GM12878 (cell line): ENCODE results near the gene HSD3B2. TPM values are rescaled to one million over a fixed set of nuclear protein-coding genes. Genes with fewer than 3 reads are reported as not detected.

ENCODE experiments used
- BCL11A ChIP-seq: IDR thresholded peaks from 2 replicates; pipeline ENCODE4 v1.6.1; 2011; ENCODE audit warnings: low read depth, low read length
- BHLHE40 ChIP-seq, 2 experiments: fragments of 450-650 bp in 1 of 2; IDR thresholded peaks; 2 replicates each; pipeline ENCODE4 v1.6.1; 2011 to 2017; ENCODE audit warnings: low read depth in 2 of 2, borderline replicate concordance in 1 of 2, improper control_type of control experiment in 1 of 2, low read length in 1 of 2, mild to moderate bottlenecking in 1 of 2
- BMI1 ChIP-seq: fragments of 450-650 bp; IDR thresholded peaks from 2 replicates; pipeline ENCODE4 v1.6.1; 2016; ENCODE audit warnings: mild to moderate bottlenecking, moderate library complexity, borderline replicate concordance
- CEBPB ChIP-seq, 2 experiments: fragments of 150-350 bp in 1 of 2; IDR thresholded peaks; 2 replicates each; pipeline ENCODE4 v1.6.1; 2012 to 2014; ENCODE audit warnings: low read depth in 2 of 2, low read length in 2 of 2, borderline replicate concordance in 1 of 2, inconsistent platforms in 1 of 2
- HDAC2 ChIP-seq: fragments of 200-600 bp; sonication (generic); IDR thresholded peaks from 2 replicates; pipeline ENCODE4 v1.6.1; 2017
- KDM1A ChIP-seq: fragments of 200-600 bp; sonication (generic); IDR thresholded peaks from 2 replicates; pipeline ENCODE4 v1.6.1; 2016; ENCODE audit warnings: borderline replicate concordance
- KLF5 ChIP-seq: fragments of 450-650 bp; IDR thresholded peaks from 2 replicates; pipeline ENCODE4 v1.6.1; 2014; ENCODE audit warnings: mild to moderate bottlenecking; ENCODE audit not compliant: partially characterized antibody
- MEF2A ChIP-seq: IDR thresholded peaks from 2 replicates; pipeline ENCODE4 v1.6.1; 2011; ENCODE audit warnings: low read depth, mild to moderate bottlenecking, low read length, moderate library complexity; ENCODE audit not compliant: insufficient read depth
- NFYA ChIP-seq: IDR thresholded peaks from 2 replicates; pipeline ENCODE4 v1.6.1; 2011; ENCODE audit warnings: low read depth, mild to moderate bottlenecking, low read length, improper control_type of control experiment, borderline replicate concordance
- NR2C2 ChIP-seq: IDR thresholded peaks from 2 replicates; pipeline ENCODE4 v1.6.1; 2011; ENCODE audit warnings: borderline replicate concordance, low read depth; ENCODE audit not compliant: control insufficient read depth, insufficient read length
- PAX8 ChIP-seq: fragments of 450-650 bp; IDR thresholded peaks from 2 replicates; pipeline ENCODE4 v1.6.1; 2017; ENCODE audit warnings: mild to moderate bottlenecking, moderate library complexity
- SP1 ChIP-seq: IDR thresholded peaks from one replicate; pipeline ENCODE4 v1.6.1; 2011; ENCODE audit warnings: low read depth, low read length
- SPI1 ChIP-seq: IDR thresholded peaks from 2 replicates; pipeline ENCODE4 v1.6.1; 2011; ENCODE audit warnings: low read depth, mild to moderate bottlenecking, low read length, moderate library complexity, borderline replicate concordance; ENCODE audit not compliant: insufficient read depth
- SUZ12 ChIP-seq: fragments of 200-600 bp; sonication (generic); IDR thresholded peaks from one replicate; pipeline ENCODE4 v1.6.1; 2018; ENCODE audit warnings: antibody characterized with exemption, mild to moderate bottlenecking; ENCODE audit not compliant: unreplicated experiment
- ZNF384 ChIP-seq: IDR thresholded peaks from 2 replicates; pipeline ENCODE4 v1.6.1; 2012; ENCODE audit warnings: low read depth, mild to moderate bottlenecking, low read length, improper control_type of control experiment, borderline replicate concordance
- polyA plus RNA-seq, 11 experiments: library from polyadenylated mRNA; depleted of rRNA in 4 of 11; unstranded in 6 of 11; stranded (reverse) in 5 of 11; fragments of >200 nt; fragmentation: Nextera tagmentation in 4 of 11; fragmentation: Illumina TruSeq in 1 of 11; extraction: Ambion mirVana in 4 of 11; extraction: Trizol in 1 of 11; gene quantifications; 1 replicate in 1 of 11; 2 replicates in 10 of 11; pipeline versions ENCODE4 v1.2.1 to v1.2.3, GENCODE V29; 2011 to 2016; ENCODE audit warnings: inconsistent platforms in 2 of 11, missing spikeins in 2 of 11, low read depth in 1 of 11
- total RNA-seq, 4 experiments: library from RNA; depleted of rRNA in 3 of 4; stranded (reverse); fragments of >200 nt in 3 of 4; fragmentation: Illumina TruSeq in 1 of 4; extraction: Trizol in 1 of 4; gene quantifications; 2 replicates each; pipeline versions ENCODE4 v1.2.1 to v1.2.3, GENCODE V29; 2013 to 2021
- TF ChIP-seq, protein P1 (sequence below): fragments of 150-350 bp; IDR thresholded peaks from 2 replicates; pipeline ENCODE4 v1.6.1; 2014; ENCODE audit warnings: mild to moderate bottlenecking, low read depth, low read length
- TF ChIP-seq, protein P2 (sequence below): fragments of 450-650 bp; IDR thresholded peaks from 2 replicates; pipeline ENCODE4 v1.6.1; 2017; ENCODE audit warnings: antibody characterized with exemption, mild to moderate bottlenecking, moderate library complexity

HSD3B2 gene
- total and polyA plus RNA-seq, 10 of the 15 experiments (the other 5 are each of a cell fraction or from before 2014, with no cell fraction given) = 0.56 TPM; not detected in 9

DNA sequence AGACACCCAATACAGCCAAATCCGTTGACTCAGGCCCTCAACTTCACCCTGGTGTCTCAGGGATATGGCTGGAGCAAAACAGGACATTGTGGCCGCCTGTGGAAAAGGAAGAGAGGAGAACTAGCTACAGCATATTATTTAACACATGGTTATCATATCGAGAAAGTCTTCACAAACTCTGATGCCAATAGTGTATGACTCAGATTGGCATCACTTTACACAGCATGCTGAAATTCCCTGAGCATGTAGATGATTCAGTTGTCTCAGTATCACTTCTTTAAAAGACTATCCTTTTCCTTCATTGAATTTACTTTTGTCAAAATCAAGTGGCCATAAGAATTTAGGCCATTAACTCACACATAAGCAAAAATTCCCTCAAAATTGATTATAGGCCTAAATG, 20.1 kb downstream of the HSD3B2 start (continued):
- TF ChIP-seq, protein P1, sequence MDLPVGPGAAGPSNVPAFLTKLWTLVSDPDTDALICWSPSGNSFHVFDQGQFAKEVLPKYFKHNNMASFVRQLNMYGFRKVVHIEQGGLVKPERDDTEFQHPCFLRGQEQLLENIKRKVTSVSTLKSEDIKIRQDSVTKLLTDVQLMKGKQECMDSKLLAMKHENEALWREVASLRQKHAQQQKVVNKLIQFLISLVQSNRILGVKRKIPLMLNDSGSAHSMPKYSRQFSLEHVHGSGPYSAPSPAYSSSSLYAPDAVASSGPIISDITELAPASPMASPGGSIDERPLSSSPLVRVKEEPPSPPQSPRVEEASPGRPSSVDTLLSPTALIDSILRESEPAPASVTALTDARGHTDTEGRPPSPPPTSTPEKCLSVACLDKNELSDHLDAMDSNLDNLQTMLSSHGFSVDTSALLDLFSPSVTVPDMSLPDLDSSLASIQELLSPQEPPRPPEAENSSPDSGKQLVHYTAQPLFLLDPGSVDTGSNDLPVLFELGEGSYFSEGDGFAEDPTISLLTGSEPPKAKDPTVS = no peak
- TF ChIP-seq PAX8 (no peak), NFYA (no peak), ZNF384 (no peak), BMI1 (no peak), SP1 (no peak), BHLHE40 (IDR thresholded peaks at IDR 0.05; ENCODE audit: borderline replicate concordance in 1 of 2, low read depth in 2 of 2, low read length in 1 of 2) (no peak), SPI1 (no peak), NR2C2 (no peak), HDAC2 (no peak), BCL11A (no peak), MEF2A (no peak), CEBPB (IDR thresholded peaks at IDR 0.05; ENCODE audit: borderline replicate concordance in 1 of 2, low read depth in 2 of 2, low read length in 2 of 2) (no peak), KDM1A (no peak), SUZ12 (no peak), KLF5 (no peak)
- TF ChIP-seq, protein P2, sequence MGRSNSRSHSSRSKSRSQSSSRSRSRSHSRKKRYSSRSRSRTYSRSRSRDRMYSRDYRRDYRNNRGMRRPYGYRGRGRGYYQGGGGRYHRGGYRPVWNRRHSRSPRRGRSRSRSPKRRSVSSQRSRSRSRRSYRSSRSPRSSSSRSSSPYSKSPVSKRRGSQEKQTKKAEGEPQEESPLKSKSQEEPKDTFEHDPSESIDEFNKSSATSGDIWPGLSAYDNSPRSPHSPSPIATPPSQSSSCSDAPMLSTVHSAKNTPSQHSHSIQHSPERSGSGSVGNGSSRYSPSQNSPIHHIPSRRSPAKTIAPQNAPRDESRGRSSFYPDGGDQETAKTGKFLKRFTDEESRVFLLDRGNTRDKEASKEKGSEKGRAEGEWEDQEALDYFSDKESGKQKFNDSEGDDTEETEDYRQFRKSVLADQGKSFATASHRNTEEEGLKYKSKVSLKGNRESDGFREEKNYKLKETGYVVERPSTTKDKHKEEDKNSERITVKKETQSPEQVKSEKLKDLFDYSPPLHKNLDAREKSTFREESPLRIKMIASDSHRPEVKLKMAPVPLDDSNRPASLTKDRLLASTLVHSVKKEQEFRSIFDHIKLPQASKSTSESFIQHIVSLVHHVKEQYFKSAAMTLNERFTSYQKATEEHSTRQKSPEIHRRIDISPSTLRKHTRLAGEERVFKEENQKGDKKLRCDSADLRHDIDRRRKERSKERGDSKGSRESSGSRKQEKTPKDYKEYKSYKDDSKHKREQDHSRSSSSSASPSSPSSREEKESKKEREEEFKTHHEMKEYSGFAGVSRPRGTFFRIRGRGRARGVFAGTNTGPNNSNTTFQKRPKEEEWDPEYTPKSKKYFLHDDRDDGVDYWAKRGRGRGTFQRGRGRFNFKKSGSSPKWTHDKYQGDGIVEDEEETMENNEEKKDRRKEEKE = no peak
